ENCODE data around the gene CLDN6.

Gene CLDN6

DNA sequence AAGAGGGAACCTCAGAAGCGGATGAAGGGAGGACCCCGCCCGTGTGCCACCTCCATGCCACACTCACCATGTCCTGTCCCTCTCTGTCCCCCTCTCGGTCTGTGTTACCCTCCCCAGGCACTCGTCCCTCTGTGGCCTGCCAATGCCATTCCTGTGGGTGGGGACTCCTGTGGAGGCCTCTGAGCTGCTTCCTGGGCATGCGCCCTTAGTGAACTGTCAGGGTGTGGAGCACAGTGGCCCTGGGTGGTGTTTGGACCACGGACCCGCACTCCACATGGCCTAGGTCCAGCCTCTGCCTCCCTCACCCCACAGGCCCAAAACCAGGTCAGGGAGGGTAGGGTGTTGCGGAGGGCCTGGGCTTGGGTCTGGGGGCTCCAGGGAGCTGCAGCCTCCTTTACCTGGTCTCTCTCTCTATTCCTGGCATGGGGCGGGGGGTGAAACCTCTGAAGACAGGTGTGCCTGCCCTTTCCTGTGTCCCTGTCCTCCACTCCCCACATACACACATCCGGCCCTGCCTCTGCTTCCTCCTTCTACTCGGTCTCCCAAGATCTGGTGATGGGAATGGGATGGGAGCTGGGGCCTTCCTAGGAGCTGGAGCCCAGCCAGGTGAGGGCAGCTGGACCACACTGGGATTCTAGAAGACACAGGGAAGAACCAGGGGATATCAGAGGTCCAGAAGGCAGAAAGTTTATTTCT is 26.3 kb downstream of the CLDN6 start:
- no peak overlapping the region for H3K27ac ChIP-seq
- H3K4me3 ChIP-seq = no peak overlapping the region
- no peak for DNase-seq (ENCODE audit: low spot score)
- TF ChIP-seq, protein P1, sequence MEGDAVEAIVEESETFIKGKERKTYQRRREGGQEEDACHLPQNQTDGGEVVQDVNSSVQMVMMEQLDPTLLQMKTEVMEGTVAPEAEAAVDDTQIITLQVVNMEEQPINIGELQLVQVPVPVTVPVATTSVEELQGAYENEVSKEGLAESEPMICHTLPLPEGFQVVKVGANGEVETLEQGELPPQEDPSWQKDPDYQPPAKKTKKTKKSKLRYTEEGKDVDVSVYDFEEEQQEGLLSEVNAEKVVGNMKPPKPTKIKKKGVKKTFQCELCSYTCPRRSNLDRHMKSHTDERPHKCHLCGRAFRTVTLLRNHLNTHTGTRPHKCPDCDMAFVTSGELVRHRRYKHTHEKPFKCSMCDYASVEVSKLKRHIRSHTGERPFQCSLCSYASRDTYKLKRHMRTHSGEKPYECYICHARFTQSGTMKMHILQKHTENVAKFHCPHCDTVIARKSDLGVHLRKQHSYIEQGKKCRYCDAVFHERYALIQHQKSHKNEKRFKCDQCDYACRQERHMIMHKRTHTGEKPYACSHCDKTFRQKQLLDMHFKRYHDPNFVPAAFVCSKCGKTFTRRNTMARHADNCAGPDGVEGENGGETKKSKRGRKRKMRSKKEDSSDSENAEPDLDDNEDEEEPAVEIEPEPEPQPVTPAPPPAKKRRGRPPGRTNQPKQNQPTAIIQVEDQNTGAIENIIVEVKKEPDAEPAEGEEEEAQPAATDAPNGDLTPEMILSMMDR (IDR thresholded peaks at IDR 0.05) = no peak

DNA sequence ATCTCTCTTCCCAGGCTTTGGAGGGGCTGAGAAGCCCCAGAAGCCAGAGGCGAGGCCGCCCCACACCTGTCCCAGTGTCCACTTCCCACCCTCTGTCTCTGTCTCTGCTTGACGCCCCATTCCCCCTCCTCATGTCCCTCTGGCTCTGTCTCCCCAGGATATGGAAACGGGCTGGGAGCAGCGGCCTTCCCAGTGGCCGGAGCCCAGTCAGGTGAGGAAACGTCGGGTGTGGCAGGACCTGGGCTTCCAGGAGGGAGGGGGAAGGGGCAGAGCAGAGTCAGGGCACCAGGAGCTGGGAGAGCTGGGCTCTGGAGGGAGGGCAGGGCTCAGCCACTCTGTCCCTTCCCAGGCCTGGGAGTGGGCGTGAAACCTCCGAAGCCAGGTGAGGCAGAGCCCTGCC is 27.1 kb downstream of the CLDN6 start:
- TF ChIP-seq, protein P1 (IDR thresholded peaks at IDR 0.05) = no peak
- DNase-seq (ENCODE audit: low spot score) = no peak
- H3K4me3 ChIP-seq = no peak overlapping the region
- H3K27ac ChIP-seq = no peak overlapping the region

DNA sequence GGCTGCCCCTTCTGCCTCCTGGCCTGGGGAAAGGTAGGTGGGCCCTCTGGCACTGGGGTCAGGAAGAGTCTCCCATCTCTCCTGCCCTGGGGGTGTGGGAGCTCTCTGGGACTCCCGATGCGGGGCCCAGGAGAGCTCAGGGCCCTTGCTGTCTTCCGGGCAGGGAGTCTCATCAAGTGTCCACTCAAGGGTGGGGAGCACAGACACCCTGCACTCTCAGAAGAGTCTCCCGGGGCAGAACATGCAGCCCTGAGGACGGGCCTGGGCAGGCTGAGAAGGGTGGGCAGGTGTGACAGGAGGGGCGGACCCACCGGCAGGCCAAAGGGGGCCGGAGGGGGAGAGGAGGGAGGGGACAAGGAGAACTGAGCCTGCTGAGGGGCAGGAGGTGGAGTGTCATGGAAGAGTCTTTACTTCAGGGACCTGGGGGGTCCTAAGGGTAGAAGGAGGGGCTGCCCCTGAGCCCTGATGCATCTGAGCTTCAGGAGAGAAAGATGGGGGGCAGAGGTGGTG is 29.3 kb downstream of the CLDN6 start:
- TF ChIP-seq, protein P1 (IDR thresholded peaks at IDR 0.05) = no peak
- Histone ChIP-seq H3K4me3 (no peak overlapping the region), H3K27ac (no peak overlapping the region)
- DNase-seq (ENCODE audit: low spot score) = no peak

DNA sequence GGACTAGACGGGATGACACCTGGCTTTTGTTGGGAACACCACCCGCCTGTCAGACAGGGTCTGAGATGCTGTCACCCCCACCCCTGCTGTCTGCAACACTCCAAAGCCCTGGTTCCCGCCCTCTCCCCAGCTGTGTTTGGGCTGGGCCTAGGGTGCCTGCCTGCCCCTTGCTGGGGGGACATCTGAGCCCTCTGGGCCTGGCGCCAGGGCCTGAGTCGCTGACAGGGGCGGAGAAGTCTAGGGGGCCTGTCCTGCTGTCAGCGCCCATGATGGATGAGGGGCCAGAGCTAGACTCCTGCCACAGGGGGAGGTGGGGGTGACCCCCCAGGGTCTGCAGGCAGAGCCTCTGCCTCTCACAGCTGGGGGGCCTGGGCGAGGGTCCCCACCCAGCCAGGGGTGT is 30.1 kb downstream of the CLDN6 start:
- no peak overlapping the region for H3K4me3 ChIP-seq
- H3K27ac ChIP-seq = no peak overlapping the region
- TF ChIP-seq, protein P1 (IDR thresholded peaks at IDR 0.05) = no peak
- DNase-seq (ENCODE audit: low spot score) = no peak

DNA sequence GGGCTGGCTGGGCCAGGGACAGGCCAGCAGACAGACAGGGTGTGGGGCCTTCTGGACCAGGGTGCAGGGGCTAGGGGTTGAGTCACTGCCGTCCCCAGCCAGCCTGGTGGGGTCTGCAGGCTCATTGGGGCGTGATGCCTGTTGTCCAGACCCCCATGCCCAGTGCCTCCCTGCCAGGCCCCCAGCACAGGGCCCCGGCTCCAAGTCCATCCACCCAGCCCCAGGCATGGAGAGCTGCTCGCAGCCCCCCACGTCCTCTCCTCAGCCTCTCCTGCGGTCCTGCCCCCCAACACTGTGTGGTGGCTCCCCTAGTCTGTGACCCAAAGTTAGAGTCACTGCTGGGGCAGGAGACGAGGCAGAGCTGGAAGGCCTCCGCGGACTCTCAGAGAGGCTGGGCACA is 30.7 kb downstream of the CLDN6 start:
- TF ChIP-seq, protein P1 (IDR thresholded peaks at IDR 0.05) = no peak
- no peak for DNase-seq (ENCODE audit: low spot score)
- no peak overlapping the region for H3K27ac ChIP-seq
- no peak overlapping the region for H3K4me3 ChIP-seq

DNA sequence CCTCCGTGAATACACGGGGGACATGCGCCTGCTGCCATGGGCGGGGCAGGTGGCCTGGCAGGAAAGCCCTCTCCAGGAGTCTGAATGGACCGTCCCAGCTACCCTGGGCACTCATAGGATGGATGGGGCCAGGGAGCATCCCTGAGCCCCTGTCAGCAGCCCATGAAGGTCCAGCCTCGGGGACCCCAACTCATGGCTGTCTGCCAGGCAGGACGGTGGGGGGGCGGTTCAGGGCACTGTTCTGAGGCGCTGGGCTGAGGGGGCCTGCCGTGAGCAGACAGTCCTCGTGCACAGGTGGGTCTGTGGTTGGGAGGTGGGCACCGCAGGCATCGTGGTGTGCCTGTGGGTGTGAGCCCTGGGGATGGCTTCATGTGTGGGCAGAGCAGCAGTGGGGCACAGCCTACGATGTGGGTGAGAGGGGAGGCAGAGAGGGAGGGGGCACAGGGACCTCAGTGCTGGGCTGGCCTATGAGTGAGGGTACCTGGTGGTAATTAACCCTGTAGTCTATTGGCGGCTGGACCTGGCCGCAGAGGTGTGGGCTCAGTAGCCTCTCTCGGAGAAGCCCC is 31.3 kb downstream of the CLDN6 start:
- TF ChIP-seq, protein P1 (IDR thresholded peaks at IDR 0.05) = no peak
- DNase-seq (ENCODE audit: low spot score) = no peak
- Histone ChIP-seq H3K27ac (no peak overlapping the region), H3K4me3 (no peak overlapping the region)

DNA sequence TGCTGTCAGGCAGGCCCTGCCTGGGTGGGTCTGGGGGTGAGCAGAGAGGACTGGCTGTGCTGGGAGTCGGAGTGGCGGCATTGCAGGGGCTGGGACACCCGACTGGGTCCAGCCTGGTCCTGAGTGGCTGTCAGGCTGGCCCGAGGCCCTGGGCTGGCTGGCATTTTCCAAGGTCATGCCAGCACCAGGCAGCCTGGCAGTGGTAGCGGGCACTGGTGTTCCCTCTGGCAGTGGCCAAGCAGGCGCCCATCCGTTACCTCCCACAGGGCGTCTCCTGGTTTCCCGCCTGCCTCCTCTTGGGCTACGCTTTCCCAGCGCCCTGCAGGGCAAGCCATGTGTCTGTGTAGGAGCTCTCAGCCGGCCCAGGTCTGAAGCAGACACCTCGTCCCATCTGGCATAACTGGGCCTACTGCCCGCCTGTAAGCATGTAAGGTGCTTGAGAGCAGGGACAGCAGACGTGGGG is 32.1 kb downstream of the CLDN6 start:
- TF ChIP-seq, protein P1 (IDR thresholded peaks at IDR 0.05) = no peak
- DNase-seq (ENCODE audit: low spot score) = no peak
- Histone ChIP-seq H3K27ac (peak overlapping the region; percentile 0 to 68), H3K4me3 (no peak overlapping the region)
